GM19099 (cell line): ENCODE data around the gene CPA4.

ENCODE experiments used
- POLR2A ChIP-seq: IDR thresholded peaks from 3 replicates; pipeline ENCODE4 v1.6.1; 2011; ENCODE audit warnings: low read depth; ENCODE audit not compliant: insufficient read length; ENCODE audit errors: extremely low read depth

Gene CPA4

GRCh38 chr7:130293521-130293920 is 560 bp downstream of the CPA4 start:
- no peak for TF ChIP-seq POLR2A

DNA sequence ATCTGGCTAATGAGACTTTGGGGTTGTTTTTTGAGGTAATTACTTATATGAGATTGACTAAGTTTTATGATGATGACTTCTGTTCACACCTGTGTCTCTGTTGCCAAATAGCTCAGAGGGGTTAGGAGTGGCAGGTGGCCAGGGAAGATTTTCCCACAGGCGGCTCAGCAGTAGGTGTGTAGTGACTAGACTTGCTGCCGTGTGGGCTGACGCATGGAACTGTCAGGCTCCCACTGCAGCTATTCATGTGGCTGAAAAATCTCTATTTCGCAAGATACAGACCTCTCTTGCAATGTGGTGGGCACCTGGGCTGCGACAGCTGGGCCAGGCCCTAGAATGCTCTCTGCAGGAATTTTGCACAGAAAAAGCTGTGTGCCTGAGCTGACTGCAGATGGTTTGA is 1.4 kb downstream of the CPA4 start:
- no peak for TF ChIP-seq POLR2A

DNA sequence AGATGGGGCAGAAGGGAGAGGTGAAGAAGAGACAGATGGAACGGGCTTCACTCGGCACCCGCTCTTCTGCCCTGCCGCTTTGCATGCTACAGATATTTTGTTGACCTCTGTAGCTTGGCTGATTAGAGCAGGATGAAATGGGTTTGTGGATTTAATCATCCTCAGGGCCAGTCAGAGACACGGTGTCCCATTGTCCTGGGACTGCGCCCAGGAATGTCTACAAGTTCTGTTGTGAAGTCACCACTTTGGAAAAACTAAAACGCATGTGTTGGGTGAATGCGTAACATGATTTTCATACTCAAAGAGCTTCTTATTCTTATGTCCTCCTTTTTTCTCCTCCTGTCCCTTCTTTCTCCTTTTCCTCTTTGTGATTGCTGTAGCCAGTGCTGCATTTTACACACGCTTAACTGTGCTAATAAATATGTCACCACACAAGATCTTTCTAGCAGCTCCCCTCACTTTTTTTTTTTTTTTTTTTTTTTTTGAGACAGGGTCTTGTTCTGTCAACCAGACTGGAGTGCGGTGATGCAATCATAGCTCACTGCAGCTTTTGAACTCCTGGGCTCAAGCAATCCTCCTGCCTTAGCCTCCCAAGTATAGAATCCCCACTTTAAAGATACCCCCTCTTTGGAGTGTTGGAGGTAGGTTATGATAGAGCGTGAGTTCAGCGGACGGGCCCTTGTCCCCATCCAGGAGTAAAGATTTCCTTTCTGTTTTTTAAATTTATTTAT is 3.4 kb downstream of the CPA4 start:
- no peak for TF ChIP-seq POLR2A

GRCh38 chr7:130297628-130298543 is 4.9 kb downstream of the CPA4 start:
- TF ChIP-seq POLR2A: no peak

DNA sequence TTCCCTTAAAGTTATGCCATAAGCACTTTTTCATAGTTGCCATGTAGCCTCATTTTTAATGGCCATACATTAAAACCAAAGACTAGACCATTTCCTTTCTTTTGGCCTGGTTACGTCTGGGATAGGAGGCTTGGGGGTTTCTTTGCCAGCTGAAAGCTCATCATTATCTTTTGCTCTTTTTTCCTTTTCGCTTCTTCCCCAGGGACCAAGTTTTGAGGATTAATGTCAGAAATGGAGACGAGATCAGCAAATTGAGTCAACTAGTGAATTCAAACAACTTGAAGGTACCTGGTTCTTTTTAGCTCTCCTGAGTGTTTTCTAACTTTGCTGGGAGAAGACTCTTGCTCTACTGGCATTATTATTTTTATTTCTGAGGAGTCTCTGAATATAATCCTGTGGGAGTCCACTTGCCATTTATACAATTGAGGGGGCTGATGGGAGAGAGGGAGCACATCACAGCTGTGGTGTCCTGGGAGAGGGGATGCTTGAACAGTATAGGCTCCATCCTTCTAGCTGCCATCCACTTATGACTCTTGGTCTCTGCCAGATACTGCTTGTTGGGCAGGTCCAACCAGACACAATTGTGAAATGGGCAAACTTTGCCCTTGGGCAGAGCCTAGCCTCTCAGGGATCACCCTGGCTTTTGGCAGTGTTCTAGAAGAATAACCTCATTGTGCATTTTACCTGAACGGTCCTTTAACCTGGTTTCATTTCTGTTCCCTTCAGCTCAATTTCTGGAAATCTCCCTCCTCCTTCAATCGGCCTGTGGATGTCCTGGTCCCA is 5.8 kb downstream of the CPA4 start:
- TF ChIP-seq POLR2A: no peak

- TF ChIP-seq POLR2A: no peak
Observed at GRCh38 chr7:130299866-130300265, 6.9 kb downstream of the CPA4 start.

GRCh38 chr7:130301501-130302020 is 8.6 kb downstream of the CPA4 start:
- TF ChIP-seq POLR2A: no peak

GRCh38 chr7:130302649-130303048 is 9.7 kb downstream of the CPA4 start:
- TF ChIP-seq POLR2A: no peak

DNA sequence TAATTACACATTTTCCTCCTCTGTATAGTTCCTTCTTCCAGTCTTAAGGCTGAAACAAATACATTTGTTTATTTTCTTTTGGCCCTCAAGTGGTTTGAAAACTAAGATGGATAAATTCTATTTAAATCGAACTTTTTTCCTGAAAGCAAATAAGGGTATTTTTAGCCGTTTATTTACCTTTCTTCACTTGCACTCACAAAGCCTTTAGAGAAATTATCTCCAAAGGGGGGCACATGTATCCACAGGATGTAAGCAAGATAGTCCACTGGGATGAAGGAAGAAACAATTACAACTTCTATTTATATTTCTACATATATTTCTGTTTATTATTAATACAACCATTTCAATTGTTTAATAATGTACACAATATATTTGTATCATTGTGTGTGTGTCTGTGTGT is 10.2 kb downstream of the CPA4 start:
- no peak for TF ChIP-seq POLR2A

DNA sequence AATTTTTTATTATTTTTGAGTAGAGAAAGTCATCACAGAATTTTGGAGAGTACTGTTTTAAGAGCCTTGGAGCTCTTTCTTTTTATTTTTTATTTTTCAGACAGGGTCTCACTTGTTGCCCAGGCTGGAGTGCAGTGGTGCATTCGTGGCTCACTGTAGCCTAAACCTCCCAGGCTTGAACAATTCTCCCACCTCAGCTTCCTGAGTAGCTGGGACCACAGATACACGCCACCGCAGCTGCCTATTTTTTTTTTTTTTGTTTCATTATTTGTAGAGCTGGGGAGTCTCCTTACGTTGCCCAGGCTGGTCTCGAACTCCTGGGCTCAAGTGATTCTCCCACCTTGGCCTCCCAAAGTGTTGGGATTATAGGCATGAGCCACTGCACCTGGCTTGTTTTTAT is 10.6 kb downstream of the CPA4 start:
- no peak for TF ChIP-seq POLR2A

DNA sequence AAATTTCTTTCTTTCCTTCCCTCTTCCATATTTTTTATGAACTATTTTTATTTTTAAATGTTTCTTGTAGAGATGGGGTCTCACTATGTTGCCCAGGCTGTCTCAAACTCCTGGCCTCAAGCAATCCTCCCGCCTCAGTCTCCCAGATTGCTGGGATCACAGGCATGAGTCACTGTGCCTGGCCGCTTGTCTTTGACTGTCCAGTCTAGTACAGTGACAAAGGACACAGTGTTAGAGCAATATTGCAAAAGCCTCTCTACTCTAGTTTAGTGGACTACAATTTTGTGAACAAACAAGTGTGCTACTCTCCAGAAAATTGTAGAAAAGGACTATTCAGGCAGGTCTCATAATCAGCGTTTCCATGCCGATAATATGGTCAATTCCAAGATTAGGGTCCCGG is 11.0 kb downstream of the CPA4 start:
- no peak for TF ChIP-seq POLR2A

- no peak for TF ChIP-seq POLR2A
Observed at GRCh38 chr7:130304878-130305277, 11.9 kb downstream of the CPA4 start.

DNA sequence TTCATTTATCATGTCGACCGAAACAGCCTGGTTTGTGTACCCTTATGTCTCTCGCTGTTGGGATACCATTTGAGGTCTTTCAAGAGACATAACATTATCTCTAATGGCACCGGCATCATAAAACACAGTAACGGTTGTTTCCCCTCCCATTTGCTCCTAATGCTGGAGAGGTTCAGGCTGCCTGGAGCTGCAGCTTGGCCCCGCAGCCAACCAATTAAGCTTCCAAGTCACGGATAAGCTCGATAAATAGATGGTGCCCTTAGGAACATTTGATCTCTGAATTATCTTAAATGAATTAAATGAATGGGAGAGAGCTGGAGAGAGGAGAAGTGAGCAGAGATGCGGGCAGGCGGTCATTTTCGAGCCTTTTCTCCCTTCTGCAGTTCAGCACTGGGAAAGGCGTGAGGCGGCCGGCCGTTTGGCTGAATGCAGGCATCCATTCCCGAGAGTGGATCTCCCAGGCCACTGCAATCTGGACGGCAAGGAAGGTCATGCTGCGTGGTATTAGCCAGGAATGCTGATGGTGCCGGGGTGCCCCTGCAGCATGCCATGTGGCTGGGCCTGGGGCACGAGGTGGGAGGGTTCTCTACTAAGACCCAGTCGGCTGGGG is 12.6 kb downstream of the CPA4 start:
- no peak for TF ChIP-seq POLR2A

- no peak for TF ChIP-seq POLR2A
Observed at GRCh38 chr7:130309986-130310385, 17.0 kb downstream of the CPA4 start.

- TF ChIP-seq POLR2A: no peak
Observed at GRCh38 chr7:130314305-130314704, 21.3 kb downstream of the CPA4 start.
